ENCODE data around the gene EXOSC5.
"Not testable (repeated sequence)": the region's sequence is repeated elsewhere in the genome, so short reads cannot be mapped to it uniquely, and the experiment has no call there.

Gene EXOSC5

GRCh38 chr19:41397086-41398049 is at the start of gene EXOSC5, which contains the start of gene BCKDHA:
Gene EXOSC5 (minus strand): TSS chr19:41397359. CDS start chr19:41397328, 31 bp downstream.
Gene BCKDHA (plus strand): TSS chr19:41397818. CDS start chr19:41397828, 10 bp downstream.
- peak; percentile 93 to 99 for DNase-seq (ENCODE audit: low read depth in 2 of 2)

GRCh38 chr19:41445575-41445974 is 48.4 kb upstream of the EXOSC5 start:
- no peak for DNase-seq (ENCODE audit: low read depth in 2 of 2)

GRCh38 chr19:41443813-41444455 is 46.8 kb upstream of the EXOSC5 start:
- DNase-seq (ENCODE audit: low read depth in 2 of 2): no peak

- no peak for DNase-seq (ENCODE audit: low read depth in 2 of 2)
Measured at GRCh38 chr19:41442473-41443355, 45.6 kb upstream of the EXOSC5 start, which contains the start of gene ERICH4. Gene ERICH4 (plus strand): TSS chr19:41443156. CDS start chr19:41443170, 14 bp downstream.

- no peak for DNase-seq (ENCODE audit: low read depth in 2 of 2)
Measured at GRCh38 chr19:41441321-41441945, 44.3 kb upstream of the EXOSC5 start.

GRCh38 chr19:41439441-41440222 is 42.5 kb upstream of the EXOSC5 start, which contains the start of gene DMAC2:
Gene DMAC2 (minus strand): TSS chr19:41439912. CDS start chr19:41439899, 13 bp downstream.
- DNase-seq (ENCODE audit: low read depth in 2 of 2): peak; percentile 79 to 81

GRCh38 chr19:41437944-41438574 is 40.9 kb upstream of the EXOSC5 start:
- DNase-seq (ENCODE audit: low read depth in 2 of 2): no peak

- no peak for DNase-seq (ENCODE audit: low read depth in 2 of 2)
Measured at GRCh38 chr19:41436674-41436951, 39.5 kb upstream of the EXOSC5 start.

- no peak for DNase-seq (ENCODE audit: low read depth in 2 of 2)
Measured at GRCh38 chr19:41435936-41436673, 38.9 kb upstream of the EXOSC5 start.

GRCh38 chr19:41435376-41435775 is 38.2 kb upstream of the EXOSC5 start:
- not testable (repeated sequence) for DNase-seq (ENCODE audit: low read depth in 2 of 2)

- no peak for DNase-seq (ENCODE audit: low read depth in 2 of 2)
Measured at GRCh38 chr19:41434450-41434849, 37.3 kb upstream of the EXOSC5 start.

GRCh38 chr19:41433171-41433570 is 36.0 kb upstream of the EXOSC5 start:
- no peak for DNase-seq (ENCODE audit: low read depth in 2 of 2)

- no peak for DNase-seq (ENCODE audit: low read depth in 2 of 2)
Measured at GRCh38 chr19:41431426-41432386, 34.5 kb upstream of the EXOSC5 start.

GRCh38 chr19:41430922-41431321 is 33.8 kb upstream of the EXOSC5 start:
- DNase-seq (ENCODE audit: low read depth in 2 of 2): no peak

- DNase-seq (ENCODE audit: low read depth in 2 of 2): no peak
Measured at GRCh38 chr19:41428481-41428859, 31.3 kb upstream of the EXOSC5 start.

- no peak for DNase-seq (ENCODE audit: low read depth in 2 of 2)
Measured at GRCh38 chr19:41427647-41428480, 30.7 kb upstream of the EXOSC5 start.

- peak in 1 of 2 donors; percentile 7 for DNase-seq (ENCODE audit: low read depth in 2 of 2)
Measured at GRCh38 chr19:41426952-41427646, 29.9 kb upstream of the EXOSC5 start, which contains the start of gene B3GNT8. Gene B3GNT8 (minus strand): TSS chr19:41427374. CDS start chr19:41426778, 596 bp downstream.
